Measurements from ENCODE around the gene FBXL16.

GRCh38 chr16:658679-659571 is 46.7 kb downstream of the FBXL16 start:
- no peak for TF ChIP-seq JUNB (IDR thresholded peaks at IDR 0.05; ENCODE audit: unreplicated experiment)
- TF ChIP-seq, protein P1, sequence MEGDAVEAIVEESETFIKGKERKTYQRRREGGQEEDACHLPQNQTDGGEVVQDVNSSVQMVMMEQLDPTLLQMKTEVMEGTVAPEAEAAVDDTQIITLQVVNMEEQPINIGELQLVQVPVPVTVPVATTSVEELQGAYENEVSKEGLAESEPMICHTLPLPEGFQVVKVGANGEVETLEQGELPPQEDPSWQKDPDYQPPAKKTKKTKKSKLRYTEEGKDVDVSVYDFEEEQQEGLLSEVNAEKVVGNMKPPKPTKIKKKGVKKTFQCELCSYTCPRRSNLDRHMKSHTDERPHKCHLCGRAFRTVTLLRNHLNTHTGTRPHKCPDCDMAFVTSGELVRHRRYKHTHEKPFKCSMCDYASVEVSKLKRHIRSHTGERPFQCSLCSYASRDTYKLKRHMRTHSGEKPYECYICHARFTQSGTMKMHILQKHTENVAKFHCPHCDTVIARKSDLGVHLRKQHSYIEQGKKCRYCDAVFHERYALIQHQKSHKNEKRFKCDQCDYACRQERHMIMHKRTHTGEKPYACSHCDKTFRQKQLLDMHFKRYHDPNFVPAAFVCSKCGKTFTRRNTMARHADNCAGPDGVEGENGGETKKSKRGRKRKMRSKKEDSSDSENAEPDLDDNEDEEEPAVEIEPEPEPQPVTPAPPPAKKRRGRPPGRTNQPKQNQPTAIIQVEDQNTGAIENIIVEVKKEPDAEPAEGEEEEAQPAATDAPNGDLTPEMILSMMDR (conservative IDR thresholded peaks at IDR 0.05; ENCODE audit: low read depth in 2 of 2): peak in 1 of 2 experiments; percentile 28; a peak in 1 of 4 replicates
- TF ChIP-seq EZH2 (IDR thresholded peaks at IDR 0.05; ENCODE audit: low read depth, unreplicated experiment): no peak
- TF ChIP-seq POLR2AphosphoS5 (IDR thresholded peaks at IDR 0.05; ENCODE audit: low read depth): no peak
- TF ChIP-seq, protein P2, sequence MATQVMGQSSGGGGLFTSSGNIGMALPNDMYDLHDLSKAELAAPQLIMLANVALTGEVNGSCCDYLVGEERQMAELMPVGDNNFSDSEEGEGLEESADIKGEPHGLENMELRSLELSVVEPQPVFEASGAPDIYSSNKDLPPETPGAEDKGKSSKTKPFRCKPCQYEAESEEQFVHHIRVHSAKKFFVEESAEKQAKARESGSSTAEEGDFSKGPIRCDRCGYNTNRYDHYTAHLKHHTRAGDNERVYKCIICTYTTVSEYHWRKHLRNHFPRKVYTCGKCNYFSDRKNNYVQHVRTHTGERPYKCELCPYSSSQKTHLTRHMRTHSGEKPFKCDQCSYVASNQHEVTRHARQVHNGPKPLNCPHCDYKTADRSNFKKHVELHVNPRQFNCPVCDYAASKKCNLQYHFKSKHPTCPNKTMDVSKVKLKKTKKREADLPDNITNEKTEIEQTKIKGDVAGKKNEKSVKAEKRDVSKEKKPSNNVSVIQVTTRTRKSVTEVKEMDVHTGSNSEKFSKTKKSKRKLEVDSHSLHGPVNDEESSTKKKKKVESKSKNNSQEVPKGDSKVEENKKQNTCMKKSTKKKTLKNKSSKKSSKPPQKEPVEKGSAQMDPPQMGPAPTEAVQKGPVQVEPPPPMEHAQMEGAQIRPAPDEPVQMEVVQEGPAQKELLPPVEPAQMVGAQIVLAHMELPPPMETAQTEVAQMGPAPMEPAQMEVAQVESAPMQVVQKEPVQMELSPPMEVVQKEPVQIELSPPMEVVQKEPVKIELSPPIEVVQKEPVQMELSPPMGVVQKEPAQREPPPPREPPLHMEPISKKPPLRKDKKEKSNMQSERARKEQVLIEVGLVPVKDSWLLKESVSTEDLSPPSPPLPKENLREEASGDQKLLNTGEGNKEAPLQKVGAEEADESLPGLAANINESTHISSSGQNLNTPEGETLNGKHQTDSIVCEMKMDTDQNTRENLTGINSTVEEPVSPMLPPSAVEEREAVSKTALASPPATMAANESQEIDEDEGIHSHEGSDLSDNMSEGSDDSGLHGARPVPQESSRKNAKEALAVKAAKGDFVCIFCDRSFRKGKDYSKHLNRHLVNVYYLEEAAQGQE (IDR thresholded peaks at IDR 0.05; ENCODE audit: unreplicated experiment): no peak
- no peak for TF ChIP-seq EZH2phosphoT487 (IDR thresholded peaks at IDR 0.05; ENCODE audit: unreplicated experiment)
- no peak for TF ChIP-seq ETS1 (IDR thresholded peaks at IDR 0.05)

Data from GM23338 (cell line).